ENCODE data around the gene MICB.
"Not testable (repeated sequence)": the region's sequence is repeated elsewhere in the genome, so short reads cannot be mapped to it uniquely, and the experiment has no call there.

The MICB gene

DNA sequence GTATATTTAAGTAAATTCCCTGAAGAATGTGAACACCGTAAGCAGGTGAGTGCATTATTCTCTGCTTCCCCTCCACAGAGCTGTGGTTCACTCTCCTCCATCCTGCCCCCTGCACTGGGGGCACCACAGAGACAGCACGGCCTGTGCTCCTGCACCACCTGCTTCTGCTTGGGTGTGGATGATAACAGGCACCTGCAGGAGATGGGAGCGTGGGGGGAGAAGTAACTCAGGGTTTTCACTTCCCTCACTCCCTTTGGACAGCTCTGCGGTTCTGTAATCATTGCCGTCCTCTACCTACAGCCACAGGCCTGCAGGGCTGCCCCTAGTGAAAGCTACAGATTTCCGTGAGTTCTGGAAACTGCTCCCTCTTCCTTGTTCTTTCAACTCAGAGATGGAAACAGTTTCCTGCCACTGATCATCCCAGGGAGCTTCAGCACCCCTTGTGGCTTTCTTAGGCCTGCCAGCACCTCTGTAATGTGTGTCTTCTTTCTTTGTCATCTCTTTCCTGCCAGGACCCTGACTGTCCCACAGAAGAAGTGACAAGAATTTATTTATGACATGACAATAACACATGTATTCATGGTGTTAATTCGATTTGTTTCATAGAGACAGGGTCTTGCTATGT, 21.3 kb upstream of the MICB start:
- no peak for DNase-seq

DNA sequence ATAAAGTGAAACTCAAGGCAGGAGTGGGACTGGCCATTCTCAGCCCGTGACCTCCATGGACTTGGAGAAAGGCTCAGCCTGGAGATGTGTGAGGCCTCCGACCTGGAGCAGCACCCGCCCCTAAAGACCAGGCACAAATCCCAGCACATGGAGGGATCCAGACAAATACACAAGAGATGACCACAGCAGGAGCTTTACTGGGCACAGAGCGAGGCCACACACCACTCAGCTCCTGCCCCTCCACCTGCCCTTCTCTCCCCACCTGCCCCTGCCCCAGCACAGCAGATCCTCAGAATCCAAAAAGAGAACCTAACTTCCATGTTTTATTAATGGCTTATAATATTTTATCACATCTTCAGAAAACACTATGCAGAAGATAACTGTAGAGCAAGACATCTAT, 20.4 kb upstream of the MICB start:
- DNase-seq = no peak

DNA sequence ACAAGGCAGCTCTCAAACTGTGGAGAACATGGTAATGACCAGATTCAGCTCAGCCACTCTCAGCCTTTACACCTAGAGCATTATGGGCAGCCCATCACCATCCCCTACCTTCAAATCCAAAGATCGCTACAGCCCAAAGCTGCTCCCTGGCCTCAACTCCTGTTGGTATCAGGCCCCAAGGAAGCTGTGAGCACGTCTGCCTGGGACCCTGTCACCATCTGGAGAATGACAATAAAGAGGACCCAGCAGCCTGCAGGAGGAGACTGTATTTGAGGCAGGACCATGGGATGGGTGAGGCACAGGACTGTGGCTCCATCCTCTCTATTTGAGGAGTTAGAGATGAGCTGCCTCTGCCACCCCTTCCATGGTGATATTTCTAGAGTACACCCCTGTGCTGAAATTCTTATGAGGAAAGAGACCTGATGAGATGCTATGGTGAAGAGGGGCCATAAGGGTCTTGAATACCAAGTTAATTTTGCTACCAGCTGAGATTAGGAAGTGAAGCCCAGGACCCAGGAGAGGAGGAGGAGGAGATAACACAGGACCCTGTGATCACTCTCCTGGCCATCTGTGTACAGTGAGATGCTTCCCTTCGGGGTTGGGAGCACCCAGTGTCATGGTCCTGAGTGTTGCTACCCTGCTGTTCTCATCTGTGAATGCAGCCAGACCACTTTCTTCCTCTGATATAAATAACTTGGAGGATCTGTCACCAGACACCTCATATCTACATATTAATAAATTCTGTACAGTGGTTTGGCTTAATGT, 19.6 kb upstream of the MICB start:
- DNase-seq = no peak

DNA sequence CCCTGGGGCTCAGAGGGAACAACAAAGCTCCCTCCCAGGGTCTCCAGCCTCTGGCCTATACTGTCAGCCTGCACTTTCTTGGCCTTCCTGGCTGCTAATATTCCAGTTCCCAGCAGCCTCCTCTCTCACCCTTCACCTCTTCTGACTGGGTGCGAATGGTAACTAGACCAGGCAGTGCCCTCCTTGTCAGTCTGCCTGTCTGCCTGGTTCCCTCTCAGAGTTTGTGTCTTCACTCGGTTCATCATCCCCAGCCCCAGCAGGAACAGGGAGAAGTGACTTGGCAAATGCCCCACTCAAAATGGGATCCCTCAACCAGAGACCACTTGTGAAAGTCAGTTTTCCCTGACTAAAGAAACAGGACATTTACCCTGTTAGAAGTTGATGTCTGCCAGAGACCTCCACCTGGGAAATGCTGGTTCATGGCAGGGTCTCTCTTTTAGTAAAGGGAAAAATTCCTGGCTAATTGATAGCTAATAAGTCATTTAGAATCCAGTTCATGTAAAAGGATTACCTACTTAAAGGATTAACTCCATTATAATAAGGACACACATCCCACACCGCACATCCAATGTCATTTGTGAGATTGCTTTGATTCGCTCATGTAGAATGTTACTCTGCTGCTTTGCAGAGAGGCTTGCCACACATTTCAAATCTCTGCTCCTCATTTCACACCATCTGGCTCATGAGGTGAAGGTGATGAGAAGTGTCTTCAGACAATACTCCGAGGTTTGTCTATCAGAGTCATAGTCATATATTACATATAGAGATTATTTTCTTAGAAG, 18.6 kb upstream of the MICB start:
- no peak for DNase-seq

DNA sequence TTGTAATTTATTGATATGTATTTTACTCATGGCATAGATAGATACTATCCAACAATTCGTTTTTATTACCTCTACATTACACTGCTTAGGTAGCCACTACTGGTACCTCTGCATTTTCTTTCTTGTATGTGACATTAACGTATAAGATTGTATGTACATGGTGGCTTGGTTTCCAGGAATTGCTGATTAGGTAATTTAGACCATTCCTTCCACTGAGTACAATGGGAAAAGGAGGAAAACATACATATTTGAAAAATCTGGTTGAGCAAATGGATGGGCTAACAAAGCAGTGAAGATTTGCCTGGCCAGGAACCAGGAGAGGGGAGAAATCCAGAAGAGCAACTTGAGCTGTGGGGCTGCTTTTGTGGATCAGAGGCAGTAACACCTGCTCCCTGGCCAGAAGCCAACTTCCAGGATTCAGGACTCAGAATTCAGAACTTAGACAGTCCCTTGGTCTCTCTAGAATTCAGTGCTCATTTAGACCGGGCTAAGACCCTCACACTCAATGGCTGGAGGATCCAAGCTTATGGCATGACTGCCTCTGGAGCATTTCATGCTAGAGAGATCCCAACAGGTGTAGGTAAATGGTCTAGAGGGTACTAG, 17.9 kb upstream of the MICB start:
- DNase-seq = no peak

DNA sequence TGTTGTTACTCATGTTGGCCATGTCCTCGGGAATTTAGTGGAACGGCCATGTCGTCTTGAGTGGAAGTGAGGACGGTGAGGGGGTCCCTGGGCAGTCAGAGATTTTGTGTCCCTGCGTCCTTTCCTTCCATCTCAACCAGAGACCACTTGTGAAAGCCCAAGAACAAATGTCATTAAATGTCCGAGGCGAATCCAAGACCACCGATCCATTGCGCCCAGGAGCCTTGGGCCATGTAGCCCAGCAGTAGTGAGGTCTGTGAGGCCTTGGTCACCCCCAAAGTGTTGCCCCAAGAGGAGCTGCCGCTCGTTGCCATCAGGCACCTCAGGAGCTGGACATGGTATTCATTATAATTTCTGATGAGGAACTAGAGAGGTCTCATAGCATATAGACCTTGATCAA, 17.4 kb upstream of the MICB start:
- no peak for DNase-seq

DNA sequence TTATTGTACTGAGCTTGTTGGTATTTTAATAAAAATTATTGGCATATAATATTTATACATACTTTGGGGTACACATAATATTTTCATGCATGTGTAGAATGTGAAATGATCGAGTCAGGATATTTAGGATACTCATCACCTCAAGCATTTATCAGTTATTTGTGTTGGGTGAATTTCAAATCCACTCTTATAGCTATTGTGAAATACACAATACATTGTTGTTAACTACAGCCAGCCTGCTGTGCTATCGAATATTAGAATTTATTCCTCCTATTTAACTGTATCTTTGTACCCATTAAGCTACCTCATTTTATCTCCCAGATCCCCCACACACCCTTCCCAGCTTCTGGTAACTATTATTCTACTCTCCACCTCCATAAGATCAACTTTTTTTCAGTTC, 14.6 kb upstream of the MICB start:
- no peak for DNase-seq

DNA sequence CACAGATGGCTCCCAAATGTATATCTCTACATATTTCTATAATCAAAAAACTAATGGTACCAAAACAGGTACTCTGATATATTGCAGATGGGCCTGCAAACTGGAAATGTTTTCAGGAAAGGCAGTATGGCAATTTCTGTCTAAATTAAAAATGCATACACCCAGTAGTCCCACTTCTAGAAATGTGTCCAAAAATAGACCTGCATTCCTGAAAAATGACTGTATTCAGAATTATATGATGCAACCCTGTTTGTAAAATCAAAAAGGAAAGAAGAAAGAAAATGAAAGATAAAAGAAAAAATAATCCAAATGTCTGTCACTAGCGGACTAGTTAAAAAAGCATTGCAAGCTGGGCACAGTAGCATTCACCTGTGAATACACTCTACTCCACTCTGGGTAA, 12.9 kb upstream of the MICB start:
- DNase-seq = no peak

DNA sequence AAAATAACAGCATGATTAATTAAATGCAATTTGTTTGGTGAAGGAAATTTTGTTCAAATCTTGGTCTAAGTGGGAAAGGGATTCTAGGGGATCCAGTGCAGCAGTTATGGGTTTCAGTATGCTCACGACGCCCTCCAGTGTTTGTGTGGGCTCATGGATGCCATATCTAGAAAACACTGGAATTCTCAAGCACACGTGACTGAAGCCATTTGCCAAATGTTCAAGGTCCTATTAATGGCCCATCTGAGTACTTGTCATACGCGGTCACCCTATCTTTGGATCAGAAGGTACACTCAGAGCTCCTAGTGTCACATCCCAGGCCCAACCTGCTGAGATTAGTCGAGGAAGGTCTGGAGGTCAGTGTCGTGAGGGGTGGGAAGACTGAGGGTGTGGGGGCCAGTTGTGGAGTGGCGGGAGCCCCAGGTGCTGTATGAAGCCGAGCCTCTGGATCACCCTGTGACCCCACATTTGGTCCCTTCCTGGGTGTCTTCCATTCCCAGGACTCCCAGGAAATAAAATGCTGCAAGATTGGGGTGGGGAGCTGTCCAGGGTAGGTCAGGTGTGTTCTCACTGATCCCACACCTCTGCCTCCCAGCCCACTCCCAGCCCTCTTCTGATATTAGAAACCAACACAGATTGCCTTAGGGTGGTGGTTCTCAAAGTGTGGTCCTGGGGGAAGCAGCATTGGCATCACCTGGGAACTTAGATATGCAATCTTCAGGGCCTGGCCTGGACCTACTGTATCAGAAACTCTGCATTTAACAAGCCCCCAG, 11.7 kb upstream of the MICB start:
- DNase-seq = not testable (repeated sequence)

DNA sequence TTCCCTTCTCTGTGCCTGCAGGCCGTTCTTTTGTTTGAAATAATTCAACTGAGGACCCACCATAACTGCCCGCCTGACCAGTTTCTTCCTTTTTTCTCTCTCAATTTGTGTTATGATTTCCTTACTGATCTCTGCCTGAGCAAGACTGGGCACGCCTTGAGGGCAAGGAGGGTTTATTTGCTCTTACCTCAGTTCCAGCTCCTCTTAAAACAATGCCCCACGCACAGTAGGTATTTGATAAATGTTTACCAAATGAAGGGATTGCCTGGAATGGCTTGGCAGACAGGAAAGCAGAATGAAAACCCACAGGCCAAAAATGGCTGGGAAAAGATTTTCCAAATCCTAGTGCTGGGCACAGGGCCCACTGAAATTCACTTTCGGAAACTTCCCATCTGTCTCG, 10.3 kb upstream of the MICB start:
- DNase-seq = not testable (repeated sequence)

DNA sequence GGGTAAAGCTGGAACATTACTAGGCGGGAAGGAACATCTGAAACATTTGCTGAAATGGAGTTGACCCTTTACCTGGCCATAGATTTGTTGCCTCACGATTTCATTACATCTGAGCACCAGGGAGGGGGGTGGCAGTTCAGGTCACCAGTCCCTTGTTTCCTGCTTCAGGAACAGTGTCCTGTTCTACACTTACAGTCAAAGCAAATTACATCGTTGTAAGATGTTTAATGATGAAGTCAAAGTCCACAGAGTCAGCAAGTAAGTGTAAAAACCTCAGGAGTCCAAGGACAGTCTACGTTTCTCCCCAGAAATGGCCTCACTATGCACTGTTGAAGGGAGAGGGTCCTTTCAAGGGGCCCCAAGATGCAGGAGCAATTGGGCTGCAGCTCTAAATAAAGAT, 8.9 kb upstream of the MICB start:
- DNase-seq = no peak

DNA sequence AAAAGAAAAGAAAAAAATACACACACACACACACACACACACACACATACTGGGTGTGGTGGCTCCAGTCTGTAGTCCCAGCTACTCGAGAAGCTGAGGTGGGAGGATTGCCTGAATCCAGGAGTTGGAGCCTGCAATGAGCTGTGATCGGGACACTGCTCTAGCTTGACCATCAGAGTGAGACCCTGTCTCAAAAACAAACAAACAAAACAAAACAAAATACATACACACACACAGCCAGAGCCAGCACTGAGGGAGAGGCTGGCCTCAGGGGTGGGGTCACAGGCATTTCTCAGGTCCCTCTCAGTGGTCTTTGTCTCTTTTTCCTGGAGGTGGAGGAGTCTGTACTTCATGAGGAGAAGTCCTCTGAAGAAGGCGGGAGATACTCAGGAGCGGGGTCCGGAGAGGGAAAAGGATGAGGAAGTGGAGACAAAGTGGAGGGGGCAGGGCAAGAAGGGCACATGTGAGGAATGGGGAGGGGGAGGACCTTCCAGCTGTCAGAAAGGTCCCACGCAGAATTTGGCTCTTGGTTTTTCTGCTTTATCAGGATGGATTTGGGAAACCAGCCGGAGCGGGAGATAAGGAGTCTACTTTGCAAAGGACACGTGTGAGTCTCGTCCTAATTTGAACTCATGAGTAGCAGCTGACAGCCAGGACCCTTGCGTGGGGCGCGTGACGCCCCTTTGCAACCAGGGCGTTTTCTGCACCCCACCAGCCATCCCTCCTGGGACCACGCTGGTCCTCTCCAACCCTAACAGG, 7.7 kb upstream of the MICB start:
- DNase-seq = no peak

DNA sequence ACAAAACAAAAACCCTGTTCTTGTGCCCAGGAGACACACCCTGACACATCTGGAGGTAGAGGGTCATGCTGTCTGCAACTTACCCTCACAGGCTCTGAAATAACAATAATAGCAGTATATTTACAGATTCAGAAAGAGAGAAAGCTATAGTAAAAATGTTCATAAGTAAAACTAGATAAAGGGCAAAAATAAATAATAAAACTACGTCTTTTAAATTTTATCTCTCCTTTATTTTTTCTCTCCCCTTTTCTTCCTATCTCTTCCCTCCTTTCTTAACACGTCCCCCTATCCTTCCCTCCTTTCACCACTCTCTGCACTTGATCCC, 4.4 kb upstream of the MICB start:
- not testable (repeated sequence) for DNase-seq

DNA sequence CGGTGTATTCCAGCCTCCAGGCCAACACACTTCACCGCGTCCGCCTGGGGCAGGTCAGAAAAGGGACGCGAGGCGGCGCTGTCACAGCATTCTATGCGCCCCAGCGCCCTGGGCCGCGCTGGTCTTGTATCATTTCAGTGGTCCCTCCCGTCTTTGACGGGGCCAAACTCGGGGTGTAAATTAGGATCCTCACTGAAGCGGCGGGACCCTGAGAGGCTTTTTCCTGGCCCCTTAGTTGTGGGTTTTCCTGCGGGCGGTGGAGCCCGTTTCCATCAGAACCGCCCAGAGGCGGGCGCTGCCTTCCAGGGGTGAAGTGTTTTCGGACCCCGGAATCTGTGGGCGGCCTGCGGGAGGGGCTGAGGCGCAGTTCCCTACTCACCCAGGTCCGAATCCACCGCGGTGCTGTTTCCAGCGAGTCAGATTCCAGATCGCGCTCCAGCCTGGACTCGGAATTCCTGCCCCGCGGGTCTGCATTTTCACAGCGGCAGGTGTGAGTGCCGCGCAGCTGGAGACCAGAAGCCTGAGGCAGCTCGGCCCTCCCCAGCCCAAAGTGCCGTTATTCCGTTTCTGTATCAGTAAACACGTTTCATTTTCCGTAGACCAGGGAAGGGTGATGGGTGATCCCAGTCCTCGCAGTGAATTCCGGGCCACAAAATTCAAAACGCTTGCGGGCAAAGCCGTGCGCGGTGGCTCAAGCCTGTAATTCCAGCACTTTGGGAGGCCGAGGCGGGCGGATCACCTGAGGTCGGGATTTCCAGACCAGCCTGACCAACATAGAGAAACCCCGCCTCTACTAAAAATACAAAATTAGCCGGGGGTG, 3.9 kb upstream of the MICB start:
- peak; percentile 37 for DNase-seq

DNA sequence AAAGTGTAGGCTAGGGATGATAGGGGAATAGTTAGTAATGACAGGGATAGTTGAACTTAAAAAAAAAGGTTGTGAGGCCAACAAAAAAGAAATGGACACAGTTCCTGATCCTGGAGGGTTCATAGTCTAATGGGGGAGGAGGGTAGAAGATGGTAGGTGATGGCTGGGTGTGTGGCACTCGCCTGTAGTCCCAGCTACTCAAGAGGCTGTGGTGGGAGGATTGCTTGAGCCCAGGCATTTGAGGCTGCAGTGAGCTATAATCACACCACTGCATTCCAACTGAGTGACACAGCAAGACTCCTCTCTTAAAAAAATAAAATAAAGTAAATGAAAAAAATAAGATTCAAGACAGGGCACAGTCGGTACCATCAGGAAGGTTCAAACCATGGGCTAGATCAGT, 2.4 kb upstream of the MICB start:
- DNase-seq = no peak

DNA sequence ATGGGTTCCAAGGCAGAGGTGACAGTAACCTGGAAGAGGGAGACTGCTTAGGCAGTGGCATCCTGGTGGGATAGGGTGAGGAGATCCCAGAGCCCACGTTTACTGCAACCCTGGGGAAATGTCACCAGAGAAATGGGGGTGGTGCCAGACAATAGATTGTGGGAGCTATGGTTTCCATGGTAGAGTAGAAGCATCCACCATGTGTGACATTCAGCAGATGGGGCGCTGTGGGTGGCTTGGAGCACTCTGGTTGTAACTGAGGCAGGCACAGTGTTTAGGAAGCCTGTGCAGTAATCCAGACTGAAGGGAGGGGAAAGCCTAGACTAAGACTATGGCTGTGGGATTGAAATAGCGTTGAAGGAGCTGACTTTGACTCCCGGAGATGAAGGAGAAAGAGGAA, 1.1 kb upstream of the MICB start:
- not testable (repeated sequence) for DNase-seq

DNA sequence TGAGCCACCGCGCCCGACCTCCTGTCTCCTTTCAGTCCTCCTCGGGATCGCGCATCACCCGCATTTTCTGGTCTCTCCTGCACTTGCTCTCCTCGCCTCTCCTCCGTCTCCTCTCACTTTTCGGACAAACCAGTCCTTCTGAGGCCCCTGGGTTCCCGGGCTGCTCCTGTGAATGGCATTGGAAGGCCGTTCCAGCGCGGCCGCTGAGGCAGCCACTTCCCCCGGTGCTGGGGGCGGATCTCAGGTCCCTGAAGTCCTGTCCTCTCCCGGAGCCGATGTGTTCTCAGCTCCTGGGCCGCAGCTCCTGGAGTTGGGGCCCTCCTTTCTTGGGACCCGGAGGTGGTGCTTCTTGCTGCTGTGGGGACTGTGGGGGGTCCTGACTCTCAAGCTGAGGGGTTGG, 803 bp downstream of the MICB start:
- DNase-seq = no peak

DNA sequence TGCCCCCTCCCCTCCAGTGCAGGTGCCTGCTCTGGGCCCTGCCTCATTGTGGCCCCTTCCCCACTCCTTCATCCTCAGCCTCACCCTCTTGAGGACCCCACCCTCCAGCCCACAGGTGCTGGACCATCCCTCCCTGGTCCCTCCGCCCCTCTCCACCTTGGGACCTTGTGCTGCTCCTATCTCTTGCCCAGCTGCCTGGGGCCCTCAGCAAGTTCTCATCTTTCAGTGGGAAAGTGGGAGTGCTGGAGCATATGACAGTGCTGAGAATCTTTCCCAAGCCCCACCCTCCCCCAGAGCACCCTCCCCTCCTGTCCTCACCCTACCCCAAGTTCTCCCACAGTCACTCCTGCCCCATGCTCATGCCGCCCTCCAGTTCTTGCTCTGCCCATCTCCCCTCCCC, 1.7 kb downstream of the MICB start:
- DNase-seq = not testable (repeated sequence)

DNA sequence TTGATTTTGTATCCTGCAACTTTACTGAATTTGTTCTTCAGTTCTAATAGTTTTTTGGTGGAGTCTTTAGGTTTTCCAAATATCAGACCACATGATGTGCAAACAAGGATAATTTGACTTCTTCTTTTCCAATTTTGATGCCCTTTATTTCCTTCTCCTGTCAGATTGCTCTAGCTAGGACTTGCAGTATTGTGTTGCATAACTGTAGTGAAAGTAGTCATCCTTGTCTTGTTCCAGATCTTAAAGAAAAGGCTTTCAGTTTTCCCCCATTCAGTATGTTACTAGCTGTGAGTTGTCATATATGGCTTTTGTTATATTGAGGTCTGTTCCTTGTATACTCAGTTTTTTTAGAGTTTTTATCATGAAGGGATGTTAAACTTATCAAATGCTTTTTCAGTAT, 4.6 kb downstream of the MICB start:
- DNase-seq = no peak

DNA sequence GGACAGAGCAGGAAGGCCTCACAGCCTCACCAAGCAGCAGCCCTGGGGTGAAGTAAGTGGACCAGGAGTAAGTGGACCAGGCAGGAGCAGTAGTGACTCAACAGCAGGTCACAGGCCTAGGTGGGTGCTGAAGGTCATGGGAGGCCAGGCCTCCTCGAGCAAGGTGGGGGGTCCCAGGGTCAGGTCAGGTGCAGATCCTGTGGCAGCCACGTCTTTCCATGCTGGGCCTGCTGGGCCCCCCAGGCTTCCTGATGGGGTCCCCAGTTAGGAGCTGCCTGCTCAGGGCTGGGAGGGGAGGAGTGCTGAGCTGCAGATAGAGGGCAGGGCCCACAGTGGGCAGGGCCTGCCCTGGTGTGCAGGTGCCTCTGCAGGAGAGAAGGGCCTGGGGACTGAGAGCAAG, 11.1 kb downstream of the MICB start:
- DNase-seq = not testable (repeated sequence)

DNA sequence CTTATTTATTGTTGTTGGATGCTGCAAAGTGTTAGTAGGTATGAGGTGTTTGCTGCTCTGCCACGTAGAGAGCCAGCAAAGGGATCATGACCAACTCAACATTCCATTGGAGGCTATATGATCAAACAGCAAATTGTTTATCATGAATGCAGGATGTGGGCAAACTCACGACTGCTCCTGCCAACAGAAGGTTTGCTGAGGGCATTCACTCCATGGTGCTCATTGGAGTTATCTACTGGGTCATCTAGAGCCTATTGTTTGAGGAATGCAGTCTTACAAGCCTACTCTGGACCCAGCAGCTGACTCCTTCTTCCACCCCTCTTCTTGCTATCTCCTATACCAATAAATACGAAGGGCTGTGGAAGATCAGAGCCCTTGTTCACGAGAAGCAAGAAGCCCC, 12.1 kb downstream of the MICB start:
- no peak for DNase-seq

Measured in SHP77 treated with DMSO at 0.1 percent for 48 hours (cell line).